ENCODE results near the gene RHCG.
A peak's percentile ranks its signal among the peaks of the same experiment; 100 is the strongest.

The RHCG gene

DNA sequence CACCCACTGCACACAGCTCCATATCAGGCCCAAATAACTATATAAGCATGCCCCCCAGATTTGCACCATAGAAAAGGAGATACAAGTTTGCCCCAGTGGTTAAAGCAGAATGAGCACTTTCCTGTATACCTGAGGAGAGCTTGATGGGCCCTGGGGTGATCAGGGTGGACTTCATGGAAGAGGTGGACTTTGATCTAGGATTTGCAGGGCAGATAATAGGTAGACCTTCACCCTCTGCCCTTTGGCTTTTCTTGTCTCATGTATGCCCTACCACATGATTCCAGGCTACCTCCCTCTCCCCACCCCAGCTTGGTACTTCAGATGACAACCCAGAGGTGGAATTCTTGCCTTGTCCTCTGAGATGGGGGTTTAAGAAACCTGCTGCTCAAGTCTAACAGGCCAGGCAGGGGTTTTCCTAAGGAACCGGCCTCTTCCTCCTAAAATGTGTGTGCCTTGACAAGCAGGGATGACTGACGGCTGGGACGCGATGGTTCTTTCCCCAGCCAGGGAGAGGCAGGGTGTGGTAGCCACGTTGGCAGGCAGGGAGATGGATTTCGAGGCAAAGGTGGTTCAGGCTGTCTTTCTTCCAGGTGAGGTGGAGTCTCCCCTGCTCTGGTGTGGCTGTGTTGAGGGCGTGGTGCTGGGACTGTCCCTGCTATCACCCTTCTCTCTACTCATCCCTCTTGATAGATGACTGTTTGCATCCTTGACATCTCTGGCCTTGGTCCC lies 6.6 kb upstream of the RHCG start:
- no peak for DNase-seq

- DNase-seq = no peak
These were observed 5.3 kb upstream of the RHCG start for GRCh38 chr15:89501646-89502045.

DNA sequence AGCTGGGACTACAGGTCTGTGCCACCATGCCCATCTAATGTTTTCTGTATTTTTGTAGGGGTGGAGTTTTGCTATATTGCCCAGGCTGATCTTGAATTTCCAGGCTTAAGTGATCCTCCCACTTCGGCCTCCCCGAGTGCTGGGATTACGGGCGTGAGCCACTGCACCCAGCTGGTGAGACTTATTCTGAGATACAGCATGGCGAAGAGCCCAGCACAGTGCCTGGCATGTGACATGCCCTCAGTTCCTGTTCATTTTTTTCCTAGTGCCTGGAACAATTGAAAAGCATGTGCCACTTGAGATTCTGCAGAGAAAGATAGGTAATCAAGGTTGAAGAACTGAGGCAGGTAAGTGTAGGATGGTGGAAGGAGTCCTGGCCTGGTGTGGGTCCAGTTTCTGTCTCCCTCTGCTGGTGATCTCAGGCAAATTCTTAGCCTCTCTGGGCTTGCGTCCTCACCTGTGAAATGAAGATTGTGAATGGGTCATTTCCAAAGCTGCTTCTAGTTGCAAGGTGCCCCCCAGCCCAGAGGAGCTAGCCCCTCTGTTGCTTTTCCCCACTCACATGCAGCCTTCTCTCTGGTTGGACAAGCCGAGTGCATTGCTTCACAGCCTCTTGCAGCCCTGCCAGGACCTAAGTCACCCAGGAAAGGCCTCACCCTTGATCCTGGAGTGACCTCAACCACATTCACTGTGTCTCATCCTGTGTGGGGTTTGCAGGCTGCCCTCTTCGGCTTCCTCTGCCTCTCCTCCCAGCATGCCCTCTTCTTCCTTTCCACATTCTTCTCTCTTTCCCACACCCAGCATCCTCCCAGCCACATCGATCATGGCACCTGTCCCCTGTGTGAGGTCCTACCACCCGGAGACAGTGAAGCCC lies 4.3 kb upstream of the RHCG start:
- no peak for DNase-seq

DNA sequence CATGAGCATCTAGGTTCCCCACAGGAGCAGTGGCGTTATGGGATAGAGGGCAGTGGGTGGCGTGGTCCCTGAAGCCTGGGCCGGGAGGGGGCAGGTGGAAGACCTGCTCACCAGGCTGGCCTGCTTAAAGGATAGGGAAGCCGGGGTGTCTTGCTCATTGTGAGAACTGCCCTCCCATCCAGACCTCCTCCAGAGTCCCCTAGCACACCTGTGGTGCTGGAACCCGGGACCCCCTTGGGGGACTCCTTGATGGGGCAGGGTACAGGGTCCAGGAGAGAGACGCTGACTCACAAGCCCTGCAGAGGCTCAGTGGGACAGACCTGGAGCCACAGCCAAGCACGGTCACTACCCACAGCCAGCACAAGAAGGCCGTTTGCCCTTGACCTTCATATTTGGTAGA lies 2.8 kb upstream of the RHCG start:
- no peak for DNase-seq

DNA sequence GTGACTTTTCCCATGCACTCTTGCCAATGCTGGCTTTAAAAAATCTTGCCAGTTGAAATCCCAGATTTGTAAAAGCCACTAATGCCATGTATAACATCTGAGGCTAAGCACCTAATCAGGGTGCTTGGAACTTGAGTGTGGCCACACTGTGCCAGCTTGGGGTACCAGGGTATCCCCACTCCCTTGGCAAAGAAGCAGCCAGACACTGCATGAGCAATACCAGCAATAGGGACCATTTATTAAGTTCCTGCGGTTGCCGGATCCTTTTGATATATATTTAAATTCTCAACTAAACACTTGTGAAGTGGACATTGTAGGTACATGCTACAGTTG lies 2.2 kb upstream of the RHCG start:
- DNase-seq = no peak

- DNase-seq = no peak
These were observed 848 bp upstream of the RHCG start for GRCh38 chr15:89497231-89497630.

- DNase-seq = no peak
These were observed 691 bp downstream of the RHCG start for GRCh38 chr15:89495638-89496145.

- no peak for DNase-seq
These were observed 1.3 kb downstream of the RHCG start for GRCh38 chr15:89494941-89495637.

DNA sequence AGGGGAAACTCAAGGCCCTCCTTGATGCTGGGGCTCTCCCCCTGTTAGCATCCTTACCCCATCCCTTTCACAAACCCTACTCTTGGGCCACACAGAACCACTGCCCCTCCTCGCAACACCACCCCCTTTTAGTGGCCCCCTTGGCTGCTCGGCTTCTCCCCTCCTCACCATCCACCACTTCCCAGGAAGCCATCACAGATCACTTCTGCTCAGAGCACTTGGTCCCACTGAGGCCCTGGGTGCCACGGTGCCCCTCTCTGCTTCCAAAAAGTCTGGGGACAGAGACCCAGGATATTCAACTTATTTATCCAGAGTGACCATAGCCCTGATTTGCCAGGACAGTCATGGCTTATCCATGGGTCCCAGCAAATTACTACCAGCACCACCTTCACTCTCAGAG lies 2.4 kb downstream of the RHCG start:
- no peak for DNase-seq

DNA sequence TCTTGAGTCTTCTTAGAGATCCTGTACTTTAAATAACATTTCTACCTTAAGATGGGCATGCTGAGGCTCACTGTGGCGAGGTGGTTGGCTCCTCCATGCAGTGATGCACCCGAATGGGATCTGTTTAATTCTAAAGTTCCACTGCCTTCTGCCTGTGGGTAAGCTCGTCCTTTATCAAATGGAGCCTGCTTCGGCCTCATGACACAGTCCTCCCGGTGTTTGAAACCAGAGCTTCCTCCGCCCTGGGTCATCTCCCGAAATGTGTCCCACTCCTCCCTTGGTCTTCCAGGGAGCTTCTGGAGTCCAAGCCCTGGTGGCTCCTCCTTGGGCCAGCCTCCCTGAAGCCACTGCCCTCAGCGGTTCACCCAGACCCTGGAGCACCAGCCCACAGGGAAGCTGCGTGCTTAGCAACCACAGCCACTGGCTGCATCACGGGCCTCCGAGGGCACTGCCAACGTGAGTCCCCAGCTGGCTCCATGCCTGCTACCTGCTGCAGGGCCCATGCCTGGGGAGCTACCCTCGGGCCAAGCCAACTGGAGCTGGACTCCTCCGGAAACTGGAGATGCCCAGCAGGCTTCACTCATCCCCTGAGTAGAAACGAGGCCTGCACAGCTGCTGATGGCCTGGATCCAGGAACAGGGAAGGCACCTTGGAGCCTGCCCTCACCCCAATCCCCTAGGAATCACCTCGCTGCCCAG lies 3.3 kb downstream of the RHCG start:
- DNase-seq = no peak

GRCh38 chr15:89492111-89492641 lies 4.2 kb downstream of the RHCG start:
- DNase-seq = no peak

- DNase-seq = no peak
These were observed 5.5 kb downstream of the RHCG start for GRCh38 chr15:89490814-89491315.

GRCh38 chr15:89490081-89490813 lies 6.1 kb downstream of the RHCG start:
- DNase-seq = no peak

DNA sequence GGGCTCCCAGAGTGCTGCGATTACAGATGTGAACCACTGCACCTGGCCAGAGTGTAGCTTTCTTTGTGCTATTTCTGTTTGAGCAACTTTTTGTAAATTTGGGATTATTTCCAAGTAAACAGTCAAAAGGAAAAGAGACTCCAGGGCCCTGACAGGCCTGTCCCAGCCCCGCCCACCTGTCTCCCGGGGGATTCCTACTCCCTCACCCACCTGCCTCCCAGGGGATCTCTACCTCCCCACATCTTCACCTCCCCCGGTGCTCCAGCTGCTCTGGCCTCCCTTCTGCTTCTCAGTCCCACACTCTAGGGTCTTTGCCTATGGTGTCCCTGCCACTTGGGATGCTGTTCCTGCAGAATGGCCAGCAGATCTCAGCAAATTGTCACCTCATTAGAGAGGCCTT lies 7.0 kb downstream of the RHCG start:
- no peak for DNase-seq

- no peak for DNase-seq
These were observed 8.6 kb downstream of the RHCG start for GRCh38 chr15:89487791-89488190.

- DNase-seq = peak; percentile 43 to 49
These were observed 9.7 kb downstream of the RHCG start for GRCh38 chr15:89486726-89487050.

- DNase-seq = no peak
These were observed 13.3 kb downstream of the RHCG start for GRCh38 chr15:89483079-89483478.

DNA sequence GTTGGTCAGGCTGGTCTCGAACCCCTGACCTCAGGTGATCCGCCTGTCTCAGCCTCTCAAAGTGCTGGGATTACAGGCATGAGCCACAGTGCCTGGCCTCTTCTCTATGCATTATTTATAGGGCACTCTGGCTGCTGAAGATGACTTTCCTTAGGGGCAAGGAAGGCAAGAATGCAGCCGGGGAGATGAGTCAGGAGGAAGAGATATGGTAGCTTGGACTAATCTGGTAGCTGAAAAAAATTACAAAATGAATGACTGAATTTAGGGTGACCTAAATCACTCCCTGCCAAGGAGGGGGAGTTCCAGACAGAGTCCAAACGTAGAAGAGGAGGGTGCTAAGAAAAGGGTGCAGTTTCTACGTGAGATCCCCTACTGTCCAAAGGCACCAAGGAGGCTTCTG lies 14.2 kb downstream of the RHCG start:
- no peak for DNase-seq

GRCh38 chr15:89480505-89480904 lies 15.9 kb downstream of the RHCG start:
- no peak for DNase-seq

GRCh38 chr15:89479173-89479572 lies 17.2 kb downstream of the RHCG start:
- DNase-seq = no peak

- DNase-seq = no peak
These were observed 18.8 kb downstream of the RHCG start for GRCh38 chr15:89477411-89478242.

All from stimulated activated CD4-positive, alpha-beta T cell treated with anti-CD3 and anti-CD28 coated beads, Interleukin-4, amount 100 ng/mL, for 4 hours (primary cell).